GM12865 (cell line): Measurements from ENCODE around the gene FADS6.

Experiments
- DNase-seq: peaks from one replicate; pipeline ENCODE4 v3.0.0; 2010; ENCODE audit warnings: low read depth
- H3K4me3 ChIP-seq: 2 replicates; pipeline ENCODE4 v1.5.1; 2011; ENCODE audit warnings: mild to moderate bottlenecking, low read depth, low read length, control low read depth
- CTCF ChIP-seq: IDR thresholded peaks from 2 replicates; pipeline ENCODE4 v1.5.1; 2011; ENCODE audit warnings: low read length, control low read depth, low read depth, inconsistent platforms; ENCODE audit not compliant: insufficient read depth; ENCODE audit errors: missing control alignments

Gene FADS6

GRCh38 chr17:74924250-74924948 is 31.0 kb upstream of the FADS6 start, which contains the start of gene OTOP2:
OTOP2 (plus strand) TSS chr17:74924273; CDS start chr17:74924633, 360 bp downstream.
- DNase-seq: no peak
- no peak within 1 kb of the TSS; the same call in 1 of the 2 replicates for H3K4me3 ChIP-seq
- no peak for TF ChIP-seq CTCF

- TF ChIP-seq CTCF: peak; percentile 87
- no peak overlapping the region; the same call in 1 of the 2 replicates for H3K4me3 ChIP-seq
Measured at GRCh38 chr17:74923538-74924249, 30.3 kb upstream of the FADS6 start.

GRCh38 chr17:74922694-74923537 is 29.5 kb upstream of the FADS6 start, which contains the start of gene USH1G:
USH1G (minus strand) TSS chr17:74923255; CDS start chr17:74923073, 182 bp downstream.
- H3K4me3 ChIP-seq: no peak within 1 kb of the TSS; the same call in 1 of the 2 replicates
- DNase-seq: no peak

More at GRCh38 chr17:74923538-74924249, 30.3 kb upstream of the FADS6 start:
- DNase-seq: peak; percentile 70

GRCh38 chr17:74922172-74922571 is 28.7 kb upstream of the FADS6 start:
- no peak for DNase-seq
- TF ChIP-seq CTCF: no peak
- H3K4me3 ChIP-seq: no peak overlapping the region

More at GRCh38 chr17:74922694-74923537, 29.5 kb upstream of the FADS6 start, which contains the start of gene USH1G:
- no peak for TF ChIP-seq CTCF

GRCh38 chr17:74921769-74922168 is 28.3 kb upstream of the FADS6 start:
- H3K4me3 ChIP-seq: no peak overlapping the region

More at GRCh38 chr17:74921769-74922168, 28.3 kb upstream of the FADS6 start:
- no peak for DNase-seq
- TF ChIP-seq CTCF: no peak
